Measurements from ENCODE around the gene GLRA3.

Gene GLRA3

GRCh38 chr4:174598800-174599199 lies 230.2 kb downstream of the GLRA3 start:
- no peak for DNase-seq (ENCODE audit: low read depth in 2 of 2)

DNA sequence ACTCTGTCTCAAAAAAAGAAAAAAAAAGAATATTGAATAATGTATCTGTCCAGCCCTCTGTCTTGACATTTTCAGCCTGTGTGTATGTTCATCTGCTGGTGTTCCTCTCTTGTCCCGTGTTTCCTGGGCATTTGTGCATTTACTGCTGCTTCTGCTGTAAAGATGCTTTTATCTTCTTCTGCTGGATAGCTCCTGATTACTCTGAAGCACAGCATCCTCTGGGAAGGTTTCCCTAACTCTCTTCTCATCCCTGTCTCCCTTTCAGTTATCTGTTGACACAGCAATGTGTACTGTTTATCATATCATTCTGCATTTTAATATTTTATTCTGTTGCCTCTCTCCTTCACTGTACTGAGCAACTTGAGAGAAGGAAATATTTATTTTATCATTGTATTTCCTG lies 232.5 kb downstream of the GLRA3 start:
- no peak for DNase-seq (ENCODE audit: low read depth in 2 of 2)

- no peak for DNase-seq (ENCODE audit: low read depth in 2 of 2)
Measured at GRCh38 chr4:174595141-174595929, 233.7 kb downstream of the GLRA3 start.

DNA sequence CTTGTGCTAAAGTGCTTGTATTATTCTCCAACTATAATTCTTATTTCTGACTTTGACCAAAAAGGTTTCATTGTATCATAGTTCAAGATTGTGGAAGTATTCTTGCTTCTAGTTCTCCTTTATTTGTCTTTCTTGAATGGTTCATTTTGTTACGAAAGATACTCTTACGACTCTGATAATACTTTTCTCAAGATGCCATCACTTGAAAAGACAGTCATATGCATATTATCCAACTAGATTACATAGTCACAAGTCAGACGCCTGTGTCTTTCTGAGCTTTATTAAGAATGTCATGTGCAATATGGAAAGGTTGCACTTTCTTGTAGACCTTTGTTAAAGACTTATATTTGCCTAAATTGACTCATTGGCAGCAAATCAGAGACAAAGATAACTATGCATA lies 235.3 kb downstream of the GLRA3 start:
- no peak for DNase-seq (ENCODE audit: low read depth in 2 of 2)

GRCh38 chr4:174592985-174593335 lies 236.1 kb downstream of the GLRA3 start:
- no peak for DNase-seq (ENCODE audit: low read depth in 2 of 2)

DNA sequence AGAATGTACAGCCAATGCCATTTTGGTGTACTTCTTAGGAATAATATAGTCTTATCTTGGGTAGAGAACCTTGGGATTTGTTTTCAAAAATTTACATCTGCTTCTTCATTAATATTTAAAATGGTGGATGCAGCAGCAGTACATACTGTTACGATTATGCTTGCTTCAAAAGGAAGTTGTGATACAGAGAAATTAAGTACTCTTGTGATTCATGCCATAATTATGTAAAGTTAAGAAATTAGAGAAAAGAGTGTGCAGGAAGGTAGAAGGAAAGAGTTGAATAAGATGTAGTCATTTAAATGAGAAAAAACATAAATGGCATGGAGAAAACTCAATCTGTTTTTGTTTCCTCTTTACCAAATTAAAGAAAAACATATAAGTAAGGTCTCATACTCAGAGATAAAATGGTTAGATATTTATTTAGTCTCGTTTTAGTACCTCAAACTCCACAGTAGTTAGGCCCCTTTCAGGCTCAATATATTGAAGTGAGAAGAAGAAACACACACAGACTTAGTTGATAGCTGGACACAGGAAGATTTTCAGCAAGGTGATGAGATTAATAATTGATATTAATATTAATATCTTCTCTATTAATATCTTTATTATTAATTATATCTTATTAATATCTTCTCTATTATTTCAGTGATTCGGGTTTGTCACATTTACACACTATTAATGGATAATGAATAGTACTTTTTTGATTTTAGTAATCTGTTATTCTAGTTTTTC lies 236.6 kb downstream of the GLRA3 start:
- no peak for DNase-seq (ENCODE audit: low read depth in 2 of 2)

DNA sequence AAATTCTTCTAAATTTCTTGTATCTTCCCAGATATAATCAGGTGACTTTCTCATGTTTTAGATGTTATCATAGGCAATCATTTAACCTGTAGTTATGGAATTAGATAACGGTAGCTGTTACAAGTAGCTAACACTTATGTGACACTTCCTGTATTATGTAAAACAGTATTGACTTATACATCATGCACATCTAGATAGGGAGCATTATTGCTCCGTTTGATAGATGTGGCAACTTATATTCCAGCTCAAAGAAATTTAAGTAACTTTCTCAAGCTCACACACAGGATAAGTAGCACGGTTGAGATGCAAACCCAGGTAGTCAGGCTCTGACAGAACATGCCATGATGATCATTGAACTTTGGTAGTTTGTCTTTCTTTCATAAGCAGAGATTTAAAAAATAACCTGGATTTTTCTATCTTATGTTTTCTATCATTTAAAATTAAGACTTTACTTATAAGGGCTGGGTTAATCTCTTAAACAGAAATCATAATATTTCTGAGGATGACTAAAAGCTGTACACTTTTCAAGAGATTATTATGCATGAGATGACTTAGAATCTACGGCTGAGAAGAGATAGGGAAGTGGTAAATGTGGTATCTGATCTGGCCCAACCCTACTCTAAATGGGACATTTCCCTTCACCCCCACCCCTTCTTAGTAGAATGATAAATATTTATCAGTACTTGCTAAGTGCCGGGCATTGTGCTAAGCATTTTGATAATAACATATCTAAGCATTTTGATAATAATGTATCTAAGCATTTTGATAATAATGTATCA lies 237.6 kb downstream of the GLRA3 start:
- no peak for DNase-seq (ENCODE audit: low read depth in 2 of 2)

GRCh38 chr4:174590336-174590735 lies 238.7 kb downstream of the GLRA3 start:
- no peak for DNase-seq (ENCODE audit: low read depth in 2 of 2)

All from stimulated activated CD4-positive, alpha-beta T cell treated with anti-CD3 and anti-CD28 coated beads, Interleukin-15, amount 100 ng/mL, for 48 hours (primary cell).